ENCODE results near the gene IDH3B. TPM values are rescaled to one million over a fixed set of nuclear protein-coding genes. Genes with fewer than 3 reads are reported as not detected.
"Not testable (repeated sequence)": the region's sequence is repeated elsewhere in the genome, so short reads cannot be mapped to it uniquely, and the experiment has no call there.

IDH3B gene
- total and polyA plus RNA-seq, 9 of the 15 experiments (the other 6 are each of a cell fraction or from before 2014, with no cell fraction given) = 91.7 to 224 (median 155) TPM

DNA sequence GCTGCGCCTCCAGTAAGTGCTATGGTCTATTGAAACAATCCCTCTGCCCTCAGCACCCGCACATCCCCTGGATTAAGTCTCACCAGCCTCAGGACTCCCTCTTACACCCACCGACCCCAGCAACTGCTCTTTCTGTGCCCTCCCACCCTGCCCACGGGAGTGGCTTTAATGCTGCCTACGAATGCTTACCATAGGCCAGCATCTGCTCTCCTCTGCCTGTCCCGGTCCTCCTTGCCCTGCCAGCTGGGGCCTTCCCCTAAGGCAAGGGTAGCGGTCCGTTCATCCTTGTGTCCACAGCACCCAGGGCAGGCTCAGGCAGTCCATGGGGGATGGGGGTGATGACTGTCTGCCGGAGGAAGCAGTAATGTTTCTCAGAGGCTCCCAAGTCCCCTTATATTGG, 32.6 kb upstream of the IDH3B start:
- Histone ChIP-seq H3K79me2 (ENCODE audit: control insufficient read depth, insufficient read depth, low read length) (no peaks in the 10 kb centered on the region), H3K27me3 (ENCODE audit: control insufficient read depth in 2 of 2, insufficient read depth in 2 of 2, low read length in 2 of 2) (peaks cover 11 to 64% of the 10 kb centered on the region in 2 experiments; a peak in 4 of 5 replicates), H3K9ac (ENCODE audit: insufficient read depth in 1 of 2, low read depth in 2 of 2, low read length in 2 of 2) (no peak overlapping the region), H3K27ac (ENCODE audit: extremely low read depth, low read depth, low read length) (no peak overlapping the region), H3K9me3 (replicated peaks; ENCODE audit: control insufficient read depth, insufficient read depth, low read depth, low read length) (no peaks in the 10 kb centered on the region), H3K4me3 (no peak overlapping the region), H3K4me1 (replicated peaks in 1 of 2; ENCODE audit: control insufficient read depth in 2 of 2, insufficient read depth in 2 of 2, low read length in 2 of 2) (peaks cover 0 to 19% of the 10 kb centered on the region in 2 experiments; a peak in 2 of 5 replicates), H3K9me1 (ENCODE audit: control insufficient read depth, insufficient read depth, low read length) (no peaks in the 10 kb centered on the region), H3K4me2 (ENCODE audit: insufficient read depth, low read length) (no peak overlapping the region), H2AFZ (ENCODE audit: low read depth, low read length) (no peak overlapping the region), H4K20me1 (replicated peaks; ENCODE audit: control insufficient read depth, insufficient read depth, low read length) (no peaks in the 10 kb centered on the region; the same call in 1 of the 2 replicates), H3K36me3 (ENCODE audit: control insufficient read depth, insufficient read depth, low read length) (no peaks in the 10 kb centered on the region)
- FAIRE-seq (no peak), ATAC-seq (no peak), DNase-seq (ENCODE audit: extremely low read depth in 1 of 4, low spot score in 3 of 4) (no peak)
- intact Hi-C loops (cut with micrococcal nuclease) (no loop called here), in situ Hi-C loops (cut with MboI) (no loop called here)
- 11% methylated on average over 6 of the region's 9 CpGs for WGBS (ENCODE audit: insufficient coverage, low coverage, missing lambda C conversion rate)
- POLR2A ChIA-PET = no interaction called here
- CTCF ChIA-PET (ENCODE audit: low intra/inter-chr PET ratio) = no interaction called here
- BruUV-seq (replicated peaks) = no TSS peak
- no peak for TF ChIP-seq PML (IDR thresholded peaks at IDR 0.05; ENCODE audit: low read length)
- TF ChIP-seq EWSR1 (IDR thresholded peaks at IDR 0.05; ENCODE audit: borderline replicate concordance, low read depth, partially characterized antibody) = no peak

DNA sequence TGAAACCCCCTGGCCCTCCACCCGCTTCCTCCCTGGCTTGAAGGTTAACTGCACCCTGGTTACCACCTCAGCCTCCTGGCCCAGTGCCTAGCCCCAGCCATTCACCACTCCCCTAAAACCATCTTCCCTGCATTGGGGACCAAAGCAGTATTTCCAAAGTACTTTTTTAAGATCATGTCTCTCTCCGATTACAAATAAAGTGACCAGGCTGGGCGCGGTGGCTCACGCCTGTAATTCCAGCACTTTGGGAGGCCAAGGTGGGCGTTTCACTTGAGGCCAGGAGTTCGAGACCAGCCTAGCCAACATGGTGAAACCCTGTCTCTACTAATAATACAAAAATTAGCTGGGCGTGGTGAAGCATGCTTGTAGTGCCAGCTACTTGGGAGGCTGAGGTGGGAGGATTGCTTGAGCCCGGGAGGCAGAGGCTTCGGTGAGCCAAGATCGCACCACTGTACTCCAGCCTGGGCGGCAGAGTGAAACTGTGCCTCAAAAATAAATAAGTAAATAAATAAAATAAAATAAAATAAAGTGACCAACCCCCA, 32.0 kb upstream of the IDH3B start:
- FAIRE-seq; DNase-seq (ENCODE audit: extremely low read depth in 1 of 4, low spot score in 3 of 4); intact Hi-C loops (cut with micrococcal nuclease); POLR2A ChIA-PET; ATAC-seq; H3K4me3 ChIP-seq; H4K20me1 ChIP-seq (replicated peaks; ENCODE audit: control insufficient read depth, insufficient read depth, low read length); CTCF ChIA-PET (ENCODE audit: low intra/inter-chr PET ratio); BruUV-seq (replicated peaks); H3K27ac ChIP-seq (ENCODE audit: extremely low read depth, low read depth, low read length); H3K9ac ChIP-seq (ENCODE audit: insufficient read depth in 1 of 2, low read depth in 2 of 2, low read length in 2 of 2); in situ Hi-C loops (cut with MboI); H3K79me2 ChIP-seq (ENCODE audit: control insufficient read depth, insufficient read depth, low read length); H2AFZ ChIP-seq (ENCODE audit: low read depth, low read length); H3K4me2 ChIP-seq (ENCODE audit: insufficient read depth, low read length); H3K9me1 ChIP-seq (ENCODE audit: control insufficient read depth, insufficient read depth, low read length); H3K9me3 ChIP-seq (replicated peaks; ENCODE audit: control insufficient read depth, insufficient read depth, low read depth, low read length); H3K36me3 ChIP-seq (ENCODE audit: control insufficient read depth, insufficient read depth, low read length): not testable (repeated sequence)
- 21% methylated on average over 10 of the region's 12 CpGs for WGBS (ENCODE audit: insufficient coverage, low coverage, missing lambda C conversion rate)
- H3K4me1 ChIP-seq (replicated peaks in 1 of 2; ENCODE audit: control insufficient read depth in 2 of 2, insufficient read depth in 2 of 2, low read length in 2 of 2) = peaks cover 0 to 19% of the 10 kb centered on the region in 2 experiments; a peak in 2 of 5 replicates
- peaks cover 12 to 66% of the 10 kb centered on the region in 2 experiments; a peak in 4 of 5 replicates for H3K27me3 ChIP-seq (ENCODE audit: control insufficient read depth in 2 of 2, insufficient read depth in 2 of 2, low read length in 2 of 2)

Measured in K562 (cell line).